HG02884 (cell line): ENCODE measurements around the gene CELF5.
"Not testable (repeated sequence)": the region's sequence is repeated elsewhere in the genome, so short reads cannot be mapped to it uniquely, and the experiment has no call there.

ENCODE experiments used
- ATAC-seq: cut with Tn5 transposase; IDR thresholded peaks from one replicate; pipeline ENCODE4 v1.9.1; 2021; ENCODE audit warnings: mild to moderate bottlenecking, moderate library complexity; ENCODE audit not compliant: unreplicated experiment

CELF5 gene

DNA sequence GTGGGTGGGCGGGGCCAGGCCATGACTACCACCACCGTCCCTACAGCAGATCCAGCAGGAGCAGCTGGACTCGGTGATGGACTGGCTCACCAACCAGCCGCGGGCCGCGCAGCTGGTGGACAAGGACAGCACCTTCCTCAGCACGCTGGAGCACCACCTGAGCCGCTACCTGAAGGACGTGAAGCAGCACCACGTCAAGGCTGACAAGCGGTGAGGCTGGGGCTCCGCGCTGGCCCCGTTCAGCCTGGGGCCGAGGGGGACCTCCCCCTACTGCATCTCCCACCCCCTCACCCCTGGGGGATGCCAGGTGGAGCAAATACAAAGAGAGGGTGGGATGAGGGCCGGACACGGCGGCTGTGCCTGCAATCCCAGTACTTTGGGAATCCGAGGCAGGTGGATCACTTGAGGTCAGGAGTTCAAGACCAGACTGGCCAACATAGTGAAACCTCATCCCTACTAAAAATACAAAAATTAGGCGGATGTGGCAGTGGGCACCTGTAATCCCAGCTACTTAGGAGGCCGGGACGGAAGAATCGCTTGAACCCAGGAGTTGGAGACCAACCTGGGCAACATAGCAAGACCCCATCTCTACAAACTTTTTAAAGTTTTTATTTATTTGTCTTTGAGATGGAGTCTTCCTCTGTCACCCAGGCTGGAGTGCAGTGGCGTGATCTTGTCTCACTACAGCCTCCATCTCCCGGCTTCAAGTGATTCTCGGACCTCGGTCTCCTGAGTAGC, 18.1 kb upstream of the CELF5 start:
- no peak for ATAC-seq

DNA sequence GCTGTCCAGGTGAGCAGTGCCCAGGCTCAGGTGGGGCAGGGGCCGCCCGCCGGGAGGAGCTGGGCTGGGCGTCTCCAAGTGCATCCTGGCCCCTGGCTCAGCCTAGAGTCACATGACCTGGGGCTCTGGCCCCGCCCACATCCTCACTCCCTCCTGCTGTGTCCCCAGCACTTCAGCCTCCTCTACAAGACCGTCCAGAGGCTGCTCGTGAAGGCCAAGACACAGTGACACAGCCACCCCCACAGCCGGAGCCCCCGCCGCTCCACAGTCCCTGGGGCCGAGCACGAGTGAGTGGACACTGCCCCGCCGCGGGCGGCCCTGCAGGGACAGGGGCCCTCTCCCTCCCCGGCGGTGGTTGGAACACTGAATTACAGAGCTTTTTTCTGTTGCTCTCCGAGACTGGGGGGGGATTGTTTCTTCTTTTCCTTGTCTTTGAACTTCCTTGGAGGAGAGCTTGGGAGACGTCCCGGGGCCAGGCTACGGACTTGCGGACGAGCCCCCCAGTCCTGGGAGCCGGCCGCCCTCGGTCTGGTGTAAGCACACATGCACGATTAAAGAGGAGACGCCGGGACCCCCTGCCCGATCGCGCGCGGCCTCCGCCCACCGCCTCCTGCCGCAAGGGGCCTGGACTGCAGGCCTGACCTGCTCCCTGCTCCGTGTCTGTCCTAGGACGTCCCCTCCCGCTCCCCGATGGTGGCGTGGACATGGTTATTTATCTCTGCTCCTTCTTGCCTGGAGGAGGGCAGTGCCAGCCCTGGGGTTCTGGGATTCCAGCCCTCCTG, 16.8 kb upstream of the CELF5 start:
- no peak for ATAC-seq

DNA sequence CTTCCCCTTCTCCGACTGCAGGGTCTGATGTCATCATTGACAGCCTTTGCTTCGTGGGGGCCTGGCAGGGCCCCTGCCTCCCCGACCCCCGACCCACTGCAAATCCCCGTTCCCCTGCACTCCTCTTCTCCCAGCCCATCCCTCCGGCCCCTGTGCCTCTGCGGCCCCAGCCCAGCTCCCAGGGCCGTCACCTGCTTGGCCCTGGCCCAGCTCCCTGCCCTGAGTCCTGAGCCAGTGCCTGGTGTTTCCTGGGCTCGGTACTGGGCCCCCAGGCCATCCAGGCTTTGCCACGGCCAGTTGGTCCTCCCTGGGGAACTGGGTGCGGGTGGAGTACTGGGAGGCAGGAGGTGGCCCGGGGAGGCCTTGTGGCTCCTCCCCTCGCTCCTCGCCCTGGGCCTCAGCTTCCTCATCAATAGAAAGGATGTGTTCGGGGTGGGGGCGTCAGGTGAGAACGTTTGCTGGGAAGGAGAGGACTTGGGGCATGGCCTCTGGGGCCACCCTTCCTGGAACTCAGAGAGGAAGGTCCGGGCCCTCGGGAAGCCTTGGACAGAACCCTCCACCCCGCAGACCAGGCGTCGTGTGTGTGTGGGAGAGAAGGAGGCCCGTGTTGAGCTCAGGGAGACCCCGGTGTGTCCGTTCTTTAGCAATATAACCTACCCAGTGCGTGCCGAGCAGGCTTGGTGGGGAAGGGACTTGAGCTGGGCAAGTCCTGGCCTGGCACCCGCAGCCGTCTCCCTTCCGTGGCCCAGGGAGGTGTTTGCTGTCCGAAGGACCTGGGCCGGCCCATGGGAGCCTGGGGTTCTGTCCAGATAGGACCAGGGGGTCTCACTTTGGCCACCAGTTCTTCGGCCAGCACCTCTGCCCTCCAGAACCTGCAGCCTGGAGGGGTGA, 15.9 kb upstream of the CELF5 start:
- no peak for ATAC-seq

DNA sequence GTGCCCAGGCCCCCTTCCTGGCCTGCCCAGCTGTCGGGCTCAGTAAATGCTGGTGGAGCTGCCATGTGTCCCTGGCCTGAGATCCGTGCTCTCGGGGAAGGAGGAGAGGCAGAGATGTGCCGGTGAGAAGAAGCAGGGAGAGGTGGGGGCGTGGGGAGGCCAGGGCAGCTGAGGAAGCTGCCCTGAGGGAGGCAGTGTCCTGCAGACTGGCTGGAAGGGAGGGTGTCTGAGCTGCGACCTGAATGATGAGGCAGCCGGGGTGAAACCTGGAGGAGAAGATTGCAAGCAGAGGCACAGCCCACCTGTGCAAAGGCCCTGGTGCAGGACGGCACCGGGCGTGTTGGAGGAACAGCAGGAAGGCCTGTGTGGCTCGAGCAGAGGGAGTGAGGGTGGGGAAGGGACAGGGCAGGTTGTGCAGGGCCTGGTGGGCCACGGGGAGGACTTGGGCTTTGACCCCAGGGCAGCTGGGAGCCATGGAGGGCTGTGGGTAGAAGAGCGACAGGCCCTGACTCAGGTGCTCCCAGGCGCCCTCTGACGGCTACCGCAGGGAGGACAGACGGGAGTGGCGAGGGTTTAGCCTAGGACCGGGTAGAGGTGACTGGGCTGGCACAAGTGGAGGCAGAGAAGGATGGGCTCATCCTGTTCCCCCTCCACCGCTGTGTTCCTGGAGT, 14.0 kb upstream of the CELF5 start:
- ATAC-seq, result no peak

DNA sequence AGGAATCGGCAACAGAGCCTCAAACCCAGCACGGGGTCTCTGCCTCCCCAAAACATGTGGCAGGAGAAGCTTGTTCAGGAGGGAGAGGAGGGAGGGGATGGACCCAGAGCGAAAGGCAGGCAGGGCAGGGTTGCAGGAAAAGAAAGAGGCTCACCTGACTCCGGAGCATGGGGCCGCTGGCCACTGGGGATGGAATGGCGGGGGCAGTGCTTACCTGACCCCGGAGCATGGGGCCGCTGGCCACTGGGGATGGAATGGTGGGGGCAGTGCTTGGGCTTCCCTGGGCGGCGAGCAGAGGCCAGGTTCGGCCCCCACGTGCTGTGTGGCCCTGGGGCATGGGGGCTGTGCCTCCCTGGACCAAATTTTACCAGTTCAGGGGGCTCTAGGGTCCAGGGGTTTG, 13.3 kb upstream of the CELF5 start:
- no peak for ATAC-seq

DNA sequence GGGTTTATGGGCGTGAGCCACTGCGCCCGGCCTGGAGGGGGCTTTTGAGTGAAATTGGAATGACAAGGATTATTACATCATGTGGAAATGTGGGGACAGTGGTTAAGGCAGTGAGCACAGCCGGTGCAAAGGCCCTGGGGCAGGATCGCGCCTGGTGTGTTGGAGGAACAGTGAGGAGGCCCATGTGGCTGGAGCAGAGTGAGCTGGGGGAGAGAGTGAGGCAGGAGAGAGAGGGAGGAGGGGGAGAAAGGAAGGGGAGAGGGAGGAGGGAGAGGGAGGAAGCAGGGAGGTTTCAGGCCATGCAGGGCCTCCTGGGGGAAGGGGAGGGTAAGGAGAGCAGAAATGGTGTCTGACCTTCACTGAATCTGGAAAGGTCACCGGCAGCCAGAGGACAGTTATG, 11.3 kb upstream of the CELF5 start:
- ATAC-seq, result no peak

DNA sequence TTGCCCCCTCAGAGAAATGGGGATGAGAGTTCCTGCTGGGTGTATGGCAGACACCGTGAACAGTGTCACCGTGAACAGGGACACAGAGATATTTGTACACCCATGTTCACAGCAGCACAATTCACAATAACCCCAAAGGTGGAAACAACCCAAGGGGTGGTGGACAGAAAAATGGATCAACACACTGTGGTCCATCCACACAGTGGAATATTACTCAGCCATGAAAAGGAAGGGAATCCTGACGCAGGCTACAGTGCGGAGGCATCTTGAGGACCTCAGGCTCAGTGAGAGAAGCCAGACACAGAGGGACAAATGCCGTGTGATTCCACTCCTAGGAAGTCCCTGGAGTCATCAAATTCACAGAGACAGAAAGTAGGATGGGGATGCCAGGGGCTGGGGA, 7.6 kb upstream of the CELF5 start:
- no peak for ATAC-seq

DNA sequence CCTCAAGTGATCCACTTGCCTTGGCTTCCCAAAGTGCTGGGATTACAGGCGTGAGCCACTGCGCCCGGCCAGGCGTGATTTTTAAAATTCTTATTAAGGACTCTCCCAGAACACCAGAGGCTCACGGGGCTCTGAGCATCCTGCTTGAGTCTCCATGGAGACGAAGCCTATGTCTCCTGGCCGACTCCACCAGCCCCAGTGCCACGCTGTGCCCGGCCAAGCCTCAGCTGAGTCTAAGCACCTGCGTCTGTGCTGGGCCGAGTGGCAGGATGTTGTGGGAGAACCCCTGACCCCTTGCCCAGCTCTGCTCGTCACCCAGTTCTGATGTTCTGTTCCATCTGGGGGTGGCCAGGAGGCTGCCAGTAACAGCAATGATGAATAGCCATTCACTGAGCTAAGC, 3.9 kb upstream of the CELF5 start:
- no peak for ATAC-seq

DNA sequence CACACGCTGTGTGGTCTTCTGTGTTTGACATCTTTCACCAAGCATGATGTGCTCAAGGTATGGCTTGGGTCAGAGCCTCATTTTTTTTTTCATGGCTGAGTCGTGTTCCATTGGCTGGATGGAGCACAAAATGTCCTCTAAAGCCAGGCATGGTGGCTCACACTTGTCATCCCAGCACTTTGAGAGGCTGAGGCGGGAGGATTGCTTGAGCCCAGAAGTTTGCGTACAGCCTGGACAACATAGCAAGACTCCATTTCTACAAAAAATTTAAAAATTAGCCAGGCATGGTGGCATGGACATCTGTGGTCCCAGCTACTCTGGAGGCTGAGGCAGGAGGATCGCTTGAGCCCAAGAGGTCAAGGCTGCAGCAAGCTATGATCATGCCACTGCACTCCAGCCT, 2.9 kb upstream of the CELF5 start:
- not testable (repeated sequence) for ATAC-seq

DNA sequence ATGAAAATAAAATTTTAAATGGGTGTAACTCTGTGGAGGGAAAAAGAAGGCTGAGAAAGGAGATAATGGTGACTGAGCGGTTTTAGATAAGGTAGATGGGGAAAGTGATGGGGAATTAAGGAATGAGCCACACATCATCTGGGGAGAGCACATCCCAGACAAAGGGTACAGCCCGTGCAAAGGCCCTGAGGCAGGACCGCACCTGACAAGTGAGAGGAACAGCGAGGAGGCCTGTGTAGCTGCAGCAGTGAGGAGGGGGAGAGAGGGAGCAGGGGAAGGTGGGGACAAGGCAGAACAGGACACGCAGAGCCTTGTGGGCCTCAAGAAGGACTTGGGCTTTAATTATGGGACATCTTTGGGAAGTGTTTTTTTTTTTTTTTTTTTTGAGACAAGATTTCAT, 1.8 kb upstream of the CELF5 start:
- no peak for ATAC-seq

DNA sequence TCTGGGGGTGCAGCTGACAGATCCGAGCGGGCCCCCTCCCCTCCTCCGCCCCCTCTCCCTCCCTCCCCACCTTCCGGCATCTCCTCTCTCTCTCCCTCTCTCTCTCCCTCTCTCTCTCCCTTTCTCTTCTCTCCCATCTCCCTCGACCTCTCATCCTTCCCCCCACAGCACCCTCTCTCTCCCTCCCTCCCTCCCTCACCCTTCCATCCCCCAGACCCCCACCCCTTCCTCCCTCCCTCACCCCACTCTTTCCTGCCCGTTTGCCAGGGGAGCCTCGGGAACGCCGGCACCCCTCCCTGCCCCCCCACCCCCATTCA, 666 bp downstream of the CELF5 start:
- ATAC-seq, result no peak

DNA sequence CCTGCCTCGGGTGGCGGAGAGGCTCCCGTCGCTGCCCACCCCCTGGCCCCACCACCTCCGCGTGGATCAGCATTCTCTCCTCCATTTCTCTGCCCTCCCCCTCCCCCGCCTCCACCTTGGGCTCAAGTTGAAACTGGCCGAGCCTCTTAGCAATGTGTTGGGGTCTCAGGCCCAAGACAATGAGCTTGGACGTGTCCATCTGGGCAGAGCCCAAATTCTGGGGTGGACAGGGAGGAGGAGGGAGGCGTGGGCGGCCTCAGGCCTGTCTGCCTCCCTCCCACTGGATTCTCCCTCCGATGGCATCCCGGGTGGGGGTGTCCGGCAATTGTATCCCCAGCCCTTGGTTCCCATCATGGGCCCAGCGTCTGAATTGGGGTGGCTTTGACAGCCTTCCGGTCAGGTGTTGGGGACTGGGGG, 1.2 kb downstream of the CELF5 start:
- ATAC-seq, result no peak

DNA sequence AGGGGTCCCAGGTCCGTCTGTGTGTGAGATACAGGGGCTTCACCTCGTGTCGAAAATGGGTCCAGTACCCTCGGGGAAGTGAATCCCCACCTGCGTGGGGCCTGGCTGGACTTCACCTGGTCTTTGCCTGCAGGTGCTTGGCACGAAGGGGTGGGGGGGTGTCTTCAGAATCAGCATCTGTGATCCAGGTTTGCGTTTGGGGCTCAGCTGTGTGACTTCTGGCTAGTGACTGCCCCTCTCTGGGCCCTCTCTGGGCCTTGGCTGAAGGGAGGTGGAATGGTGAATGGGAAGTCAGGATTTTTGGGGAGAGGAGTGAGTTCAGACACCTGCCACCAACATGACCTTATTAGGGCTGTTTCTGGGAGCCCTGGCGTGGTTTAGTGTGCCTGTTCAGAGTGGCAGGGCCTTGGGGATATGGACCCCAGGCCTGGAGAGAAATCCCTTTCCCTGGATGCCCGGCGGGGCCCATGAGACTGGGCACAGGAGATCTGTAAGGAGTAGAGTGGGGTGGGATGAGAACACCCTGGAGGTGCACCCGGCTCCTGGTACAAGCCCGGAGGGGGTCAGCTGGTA, 2.7 kb downstream of the CELF5 start:
- no peak for ATAC-seq

DNA sequence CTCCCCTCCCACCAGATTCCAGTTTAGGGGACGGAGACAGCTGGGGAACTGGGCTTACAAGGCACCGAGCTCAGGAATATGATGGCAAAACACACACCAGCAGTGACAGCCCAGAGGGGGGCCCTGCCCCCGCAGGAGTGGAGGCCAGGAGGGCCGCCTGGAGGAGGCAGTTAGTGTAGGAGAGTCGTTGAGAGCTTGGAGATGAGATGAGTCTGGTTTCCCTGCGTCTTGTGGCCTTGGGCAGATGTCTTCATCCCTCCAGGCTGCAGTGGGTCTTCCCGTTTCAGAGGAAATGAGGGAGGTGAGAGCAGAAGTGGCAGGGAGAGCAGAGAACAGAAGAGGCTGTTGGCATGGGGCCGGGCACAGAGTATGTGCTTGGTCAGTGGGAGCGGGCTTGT, 4.9 kb downstream of the CELF5 start:
- ATAC-seq, result no peak

DNA sequence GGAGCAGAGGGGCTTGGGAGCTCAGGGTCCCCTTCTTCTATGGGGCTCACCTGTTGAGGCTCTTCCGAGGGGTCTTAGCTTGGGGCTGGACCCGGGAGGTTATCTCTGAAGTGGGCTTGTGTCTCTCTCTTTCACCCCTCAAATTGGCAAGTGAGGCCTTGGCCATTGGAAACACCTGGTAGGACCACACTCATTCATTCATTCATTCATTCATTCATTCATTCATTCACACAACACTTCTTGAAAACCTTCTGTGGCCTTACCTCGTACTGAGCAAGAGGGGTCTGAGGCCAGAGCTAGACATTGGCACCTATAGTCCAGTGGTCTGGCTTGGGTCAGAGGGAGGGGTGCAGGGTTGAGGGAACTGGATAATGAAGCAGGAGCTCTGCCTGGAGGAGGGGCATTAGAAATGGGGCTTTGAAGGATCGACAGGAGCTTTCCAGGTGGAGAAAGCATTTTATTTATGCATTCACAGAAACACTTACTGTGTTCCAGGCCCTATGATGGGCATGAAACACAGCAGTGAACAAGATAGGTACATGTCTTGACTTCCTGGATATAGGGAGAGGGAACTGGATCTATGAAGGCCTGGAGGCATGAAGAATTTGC, 5.5 kb downstream of the CELF5 start:
- ATAC-seq, result no peak

DNA sequence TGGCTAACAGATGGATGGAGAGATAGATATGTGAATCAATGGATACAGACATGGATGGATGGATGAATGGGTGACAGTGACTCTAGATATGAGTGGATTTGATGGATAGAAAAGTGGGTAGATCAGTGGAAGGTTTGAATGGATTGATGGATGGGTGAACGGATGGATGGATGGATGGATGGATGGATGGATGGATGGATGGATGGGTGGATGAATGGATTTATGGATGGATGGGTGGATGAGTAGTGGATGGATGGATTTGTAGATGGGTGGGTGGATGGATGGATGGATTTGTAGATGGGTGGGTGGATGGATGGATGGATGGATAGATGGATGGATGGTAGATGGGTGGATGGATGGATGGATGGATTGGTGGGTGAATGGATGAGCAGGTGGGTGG, 6.8 kb downstream of the CELF5 start:
- no peak for ATAC-seq

DNA sequence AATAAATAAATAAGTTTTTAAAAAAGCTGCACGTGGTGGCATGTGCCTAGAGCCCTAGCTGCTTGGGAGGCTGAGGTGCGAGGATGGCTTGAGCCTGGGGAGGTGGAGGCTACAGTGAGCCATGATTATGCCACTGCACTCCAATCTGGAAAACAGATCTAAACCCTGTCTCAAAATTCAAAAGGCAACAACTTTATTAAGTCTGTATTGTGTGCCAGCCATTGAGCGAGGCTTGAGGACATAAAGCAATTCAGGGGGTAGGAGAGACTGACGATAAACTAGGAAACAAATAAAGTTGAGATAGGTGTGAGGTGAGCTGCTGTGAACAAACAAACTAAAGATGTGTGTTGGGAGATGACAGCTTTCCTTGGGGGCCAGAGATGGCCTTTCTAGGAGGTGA, 8.7 kb downstream of the CELF5 start:
- no peak for ATAC-seq

DNA sequence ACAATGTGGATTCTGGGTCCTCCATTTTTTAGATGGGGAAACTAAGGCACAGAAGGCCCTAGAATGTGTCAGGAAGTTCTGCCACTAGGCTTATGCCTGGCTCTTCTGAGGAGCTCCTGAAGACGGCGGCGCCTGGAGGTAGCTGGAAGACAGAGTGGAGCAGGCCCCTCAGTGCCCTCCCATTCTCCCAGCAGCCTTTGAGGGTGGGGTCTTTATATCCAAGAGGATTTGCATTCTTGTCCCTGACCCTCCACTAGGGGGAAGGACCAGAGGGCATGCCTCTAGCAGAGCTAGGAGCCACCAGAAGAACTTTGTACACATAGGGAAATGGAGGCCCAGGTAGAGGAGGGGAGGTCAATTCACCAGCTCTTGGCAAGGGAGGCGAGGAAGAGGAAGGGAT, 9.4 kb downstream of the CELF5 start:
- no peak for ATAC-seq

DNA sequence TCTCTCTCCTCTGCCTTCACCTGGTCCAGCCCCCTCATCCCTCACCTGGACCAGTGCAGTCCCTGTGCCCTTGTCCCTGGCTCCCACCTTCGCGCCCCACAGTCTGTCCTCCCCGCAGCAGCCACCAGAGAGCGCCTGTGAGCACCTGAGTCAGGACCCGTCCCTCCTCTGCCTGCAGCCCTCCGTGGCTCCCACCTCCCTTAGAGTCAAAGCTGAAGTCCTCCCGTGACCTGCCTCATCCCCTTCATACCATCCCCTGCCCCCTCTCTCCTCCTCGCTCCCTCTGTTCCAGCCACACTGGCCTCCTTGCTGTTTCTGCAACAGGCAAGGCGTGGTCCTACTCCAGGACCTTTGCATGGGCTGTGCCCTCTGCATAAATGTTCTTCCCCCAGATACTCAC, 10.3 kb downstream of the CELF5 start:
- no peak for ATAC-seq

DNA sequence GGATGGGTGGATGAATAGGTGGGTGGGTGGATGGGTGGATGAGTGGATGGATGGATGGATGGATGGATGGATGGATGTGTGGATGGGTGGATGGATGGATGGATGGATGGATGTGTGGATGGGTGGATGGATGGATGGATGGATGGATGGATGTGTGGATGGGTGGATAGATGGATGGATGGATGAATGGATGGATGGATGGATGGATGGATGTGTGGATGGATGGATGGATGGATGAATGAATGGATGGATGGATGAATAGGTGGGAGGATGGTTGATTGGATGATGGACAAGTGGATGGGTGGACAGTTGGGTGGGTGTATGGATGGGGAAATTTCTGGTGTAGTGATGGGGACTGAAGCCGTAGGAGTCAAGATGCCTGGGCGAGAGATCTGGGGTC, 11.1 kb downstream of the CELF5 start:
- ATAC-seq, result not testable (repeated sequence)
